KOPT-K1 (cell line): ENCODE results near the gene COL8A1.

Source experiments
- H3K27ac ChIP-seq: fragments of 200-600 bp; sonication (generic); 2 replicates; pipeline ENCODE4 v1.5.1; 2016; ENCODE audit warnings: antibody characterized with exemption, mild to moderate bottlenecking, low read depth, low read length; ENCODE audit not compliant: poor library complexity, severe bottlenecking
- H3K36me3 ChIP-seq: fragments of 200-600 bp; sonication (generic); 2 replicates; pipeline ENCODE4 v1.5.1; 2017; ENCODE audit warnings: antibody characterized with exemption, mild to moderate bottlenecking, low read length, moderate library complexity; ENCODE audit not compliant: insufficient read depth
- H3K9me3 ChIP-seq: fragments of 200-600 bp; sonication (generic); 2 replicates; pipeline ENCODE4 v1.5.1; 2017; ENCODE audit warnings: antibody characterized with exemption, low read length, mild to moderate bottlenecking; ENCODE audit not compliant: insufficient read depth, poor library complexity, severe bottlenecking

COL8A1 gene

DNA sequence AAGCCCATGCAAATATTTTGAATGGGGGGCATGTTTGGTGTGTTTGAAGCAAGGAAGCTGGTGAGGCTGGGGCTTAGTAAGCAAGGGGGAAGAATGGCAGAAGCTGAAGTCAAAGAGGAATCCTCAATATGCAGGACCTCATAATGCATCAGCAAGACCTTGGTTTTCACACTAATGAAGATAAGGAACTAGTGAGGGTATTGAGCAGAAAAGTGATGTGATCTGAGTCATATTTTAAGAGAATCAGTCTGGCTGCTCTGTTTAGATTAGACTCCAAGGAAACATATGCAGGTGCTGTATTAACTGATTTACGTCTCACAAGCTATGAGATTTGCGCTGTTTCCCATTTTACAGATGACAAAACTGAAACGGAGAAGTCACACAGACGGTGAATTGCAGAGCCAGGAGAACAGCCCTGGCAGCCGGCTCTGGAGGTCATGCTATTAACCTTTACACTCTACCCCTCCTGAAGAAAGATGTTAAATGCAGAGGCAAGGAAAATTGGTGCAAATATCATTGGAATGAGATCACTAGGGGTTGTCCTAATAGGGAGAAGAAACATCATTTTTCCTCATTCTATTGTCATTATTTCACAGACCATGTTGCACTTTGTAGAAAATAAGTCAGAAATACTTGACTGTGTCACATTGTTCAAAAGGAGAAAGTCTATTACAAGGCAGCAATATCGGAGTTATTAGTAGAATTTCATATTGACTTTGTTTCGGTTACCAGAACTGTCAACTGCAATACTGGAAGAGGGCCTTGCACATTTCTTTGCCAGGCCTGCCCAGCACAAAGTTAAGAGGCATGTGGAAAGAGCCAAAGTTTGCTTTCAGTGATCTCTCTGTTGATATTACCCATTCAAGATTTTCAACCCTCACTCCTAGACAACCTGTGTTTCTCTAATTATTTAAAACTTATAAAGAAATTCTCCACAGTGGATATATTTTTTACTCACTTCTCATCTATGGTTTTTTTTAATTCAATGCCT lies 64.9 kb downstream of the COL8A1 start:
- H3K36me3 ChIP-seq, result no peaks in the 10 kb centered on the region
- no peaks in the 10 kb centered on the region for H3K9me3 ChIP-seq
- H3K27ac ChIP-seq, result no peak overlapping the region

DNA sequence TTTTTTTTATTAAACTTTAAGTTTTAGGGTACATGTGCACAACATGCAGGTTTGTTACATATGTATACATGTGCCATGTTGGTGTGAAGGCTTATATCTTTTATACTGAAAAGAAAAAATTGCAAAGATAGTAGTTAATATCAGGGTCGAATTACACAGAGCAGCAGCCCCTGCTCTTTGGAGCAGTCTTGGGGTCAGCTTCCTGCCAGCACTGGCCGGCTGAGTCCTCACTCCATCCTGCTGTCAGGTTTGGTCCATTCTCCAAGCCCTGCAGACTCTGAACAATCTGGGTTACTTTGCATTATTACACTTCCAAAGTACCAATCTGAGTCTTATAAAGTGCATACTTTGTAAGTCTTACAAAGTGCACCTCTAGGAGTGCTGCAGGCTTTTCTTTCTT lies 66.0 kb downstream of the COL8A1 start:
- no peaks in the 10 kb centered on the region for H3K36me3 ChIP-seq
- H3K9me3 ChIP-seq, result no peaks in the 10 kb centered on the region
- H3K27ac ChIP-seq, result no peak overlapping the region

DNA sequence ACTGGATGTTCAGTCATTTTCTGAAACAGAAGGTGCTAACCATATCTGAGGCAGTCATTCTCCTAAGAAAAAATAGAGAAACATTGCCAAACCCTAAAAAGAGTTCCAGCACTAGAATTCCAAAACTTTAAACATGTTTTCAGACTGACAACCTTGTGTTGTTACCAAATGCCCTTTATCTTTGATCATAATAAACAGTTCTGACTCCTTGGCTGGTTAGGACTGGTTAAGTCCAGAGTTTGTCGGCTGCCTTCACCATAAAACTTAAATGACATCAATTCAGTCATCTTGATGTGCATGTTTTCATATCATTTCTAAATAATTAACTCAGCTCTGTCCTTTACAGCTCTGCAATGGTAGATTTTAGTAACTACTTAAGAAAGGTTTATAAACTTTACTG lies 68.0 kb downstream of the COL8A1 start:
- Histone ChIP-seq H3K9me3 (no peaks in the 10 kb centered on the region), H3K27ac (no peak overlapping the region), H3K36me3 (no peaks in the 10 kb centered on the region)

DNA sequence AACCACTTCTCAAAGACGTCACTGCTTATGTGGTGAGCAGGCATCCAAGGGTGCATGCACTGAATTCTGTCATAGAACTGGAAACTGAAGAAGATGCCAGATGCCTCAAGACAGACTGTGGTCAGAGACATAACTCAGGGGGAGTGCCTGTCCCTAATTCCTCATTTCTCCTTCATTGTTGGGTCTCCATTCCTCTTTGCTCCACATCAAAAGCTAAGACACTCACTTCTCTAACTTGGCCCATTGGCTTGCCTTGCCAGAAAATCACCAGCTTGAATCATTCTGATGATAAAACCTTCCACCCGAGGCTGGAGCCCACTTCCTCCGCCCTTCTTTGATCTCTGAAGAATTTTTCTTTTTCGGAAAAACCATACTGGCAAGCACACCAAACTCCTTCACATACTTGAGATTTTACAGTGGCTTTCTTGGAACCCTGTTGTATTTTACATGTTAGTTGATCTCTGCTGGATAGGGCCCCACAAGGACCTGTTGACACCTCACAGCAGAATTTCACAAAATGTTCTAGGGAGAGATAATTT lies 69.9 kb downstream of the COL8A1 start:
- Histone ChIP-seq H3K9me3 (no peaks in the 10 kb centered on the region), H3K27ac (no peak overlapping the region), H3K36me3 (no peaks in the 10 kb centered on the region)

- H3K27ac ChIP-seq, result no peak overlapping the region
- H3K36me3 ChIP-seq, result no peaks in the 10 kb centered on the region
- H3K9me3 ChIP-seq, result no peaks in the 10 kb centered on the region
Observed at GRCh38 chr3:99709686-99710085, 71.3 kb downstream of the COL8A1 start.

GRCh38 chr3:99710094-99710493 lies 71.7 kb downstream of the COL8A1 start:
- Histone ChIP-seq H3K27ac (no peak overlapping the region), H3K36me3 (no peaks in the 10 kb centered on the region), H3K9me3 (no peaks in the 10 kb centered on the region)

- Histone ChIP-seq H3K9me3 (no peaks in the 10 kb centered on the region), H3K36me3 (no peaks in the 10 kb centered on the region), H3K27ac (no peak overlapping the region)
Observed at GRCh38 chr3:99711351-99711750, 73.0 kb downstream of the COL8A1 start.

DNA sequence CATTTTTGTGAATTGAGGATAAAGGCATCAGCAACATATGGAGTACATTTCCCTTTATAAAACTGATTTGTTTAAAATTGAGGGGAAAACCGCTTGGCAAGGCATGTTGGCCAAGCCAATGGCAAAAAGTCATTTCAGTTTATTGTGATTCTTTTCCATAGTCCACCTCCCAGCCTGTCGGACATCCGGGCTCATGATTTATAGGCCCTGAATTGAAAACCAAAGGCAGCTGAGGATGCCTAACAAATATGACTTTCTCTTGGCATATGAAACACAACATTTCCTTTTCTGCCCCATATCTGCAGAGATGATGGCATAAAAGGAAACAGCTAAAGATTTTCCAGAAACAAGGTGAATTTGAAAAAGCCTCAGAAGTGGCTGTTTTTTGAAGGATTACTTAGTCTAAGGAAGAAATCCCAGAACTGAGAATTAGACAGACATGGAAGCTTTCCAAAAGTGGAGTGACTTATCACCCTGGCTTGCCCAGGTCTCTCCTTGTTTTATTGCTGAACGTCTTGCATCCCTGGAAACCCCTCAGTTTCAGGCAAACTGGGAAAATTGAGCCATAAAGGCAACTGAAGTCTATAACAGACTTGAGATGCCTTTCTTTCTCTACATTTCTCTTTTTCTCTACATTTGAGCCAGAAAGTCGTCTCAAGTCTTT lies 74.0 kb downstream of the COL8A1 start:
- Histone ChIP-seq H3K36me3 (no peaks in the 10 kb centered on the region), H3K9me3 (no peaks in the 10 kb centered on the region), H3K27ac (no peak overlapping the region)

- Histone ChIP-seq H3K9me3 (no peaks in the 10 kb centered on the region), H3K27ac (no peak overlapping the region), H3K36me3 (no peaks in the 10 kb centered on the region)
Observed at GRCh38 chr3:99713440-99713839, 75.0 kb downstream of the COL8A1 start.

DNA sequence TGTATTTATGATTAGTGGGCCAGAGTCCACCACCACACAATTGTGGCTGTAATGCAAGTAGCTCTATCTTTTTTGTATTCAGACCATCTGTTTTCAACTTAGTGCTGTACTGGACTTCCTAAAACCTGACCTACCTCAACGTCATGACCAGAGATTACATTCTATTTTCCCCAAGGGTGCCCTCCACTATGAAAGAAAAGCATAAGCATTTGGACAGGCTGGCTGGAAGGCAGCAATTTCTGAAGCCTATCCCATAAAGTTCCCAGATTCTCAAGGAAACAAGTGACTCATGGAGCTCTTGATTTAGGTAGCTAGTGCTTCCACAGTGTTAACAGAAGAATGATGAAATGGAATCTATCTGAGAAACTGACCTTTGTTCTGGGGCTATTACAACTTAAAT lies 75.8 kb downstream of the COL8A1 start:
- Histone ChIP-seq H3K27ac (no peak overlapping the region), H3K36me3 (no peaks in the 10 kb centered on the region), H3K9me3 (no peaks in the 10 kb centered on the region)

DNA sequence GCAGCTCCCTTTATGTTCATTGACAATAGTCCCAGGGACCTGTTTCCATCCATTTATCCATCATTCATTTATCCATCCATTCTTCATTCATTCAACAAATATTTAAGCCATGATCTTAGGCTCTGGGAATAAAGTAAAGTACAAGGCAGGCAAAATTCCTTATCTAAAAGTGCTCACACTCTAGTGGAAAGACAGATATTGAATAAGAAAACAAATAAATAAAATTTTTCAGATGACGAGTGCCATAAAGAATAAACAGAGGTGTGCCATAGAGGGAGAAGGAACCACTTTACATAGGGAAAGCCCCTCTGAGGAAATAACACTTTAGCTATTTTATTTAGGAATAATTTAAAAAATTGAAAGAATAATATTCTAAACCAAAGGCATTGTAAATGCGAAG lies 76.2 kb downstream of the COL8A1 start:
- Histone ChIP-seq H3K27ac (no peak overlapping the region), H3K36me3 (no peaks in the 10 kb centered on the region), H3K9me3 (no peaks in the 10 kb centered on the region)

GRCh38 chr3:99716463-99716995 lies 78.1 kb downstream of the COL8A1 start:
- Histone ChIP-seq H3K27ac (no peak overlapping the region), H3K9me3 (no peaks in the 10 kb centered on the region), H3K36me3 (no peaks in the 10 kb centered on the region)

DNA sequence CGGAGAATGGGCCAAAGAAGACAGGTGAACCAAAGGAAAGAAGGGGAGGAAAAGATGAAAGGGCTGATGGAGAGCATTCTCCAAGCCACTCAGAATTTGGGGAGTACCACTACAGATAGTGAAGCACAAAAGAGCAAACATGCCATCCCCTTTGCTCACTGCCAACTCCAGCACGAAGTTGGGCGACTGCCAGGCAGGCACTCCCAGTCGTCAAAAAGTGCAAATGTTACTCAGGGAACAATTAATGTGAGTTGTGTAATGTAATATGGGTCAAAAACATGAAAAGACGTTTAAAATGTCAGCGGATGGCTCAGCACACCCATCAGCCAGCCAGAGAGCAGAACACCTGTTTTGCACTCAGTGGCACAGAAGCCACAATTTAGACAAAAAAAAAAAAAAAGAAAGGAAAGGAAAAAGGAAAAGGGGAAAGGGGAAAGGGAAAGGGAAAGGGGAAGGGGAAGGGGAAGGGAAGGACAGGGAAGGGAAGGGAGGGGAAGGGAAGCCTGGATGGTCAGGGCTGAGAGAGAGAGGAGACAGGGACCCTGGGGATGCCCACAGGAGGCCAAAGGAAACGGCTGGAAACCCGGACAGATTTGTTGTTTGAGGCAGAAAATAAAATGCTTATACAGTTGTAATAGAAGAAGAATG lies 82.7 kb downstream of the COL8A1 start:
- H3K36me3 ChIP-seq, result no peaks in the 10 kb centered on the region
- no peaks in the 10 kb centered on the region for H3K9me3 ChIP-seq
- H3K27ac ChIP-seq, result no peak overlapping the region

DNA sequence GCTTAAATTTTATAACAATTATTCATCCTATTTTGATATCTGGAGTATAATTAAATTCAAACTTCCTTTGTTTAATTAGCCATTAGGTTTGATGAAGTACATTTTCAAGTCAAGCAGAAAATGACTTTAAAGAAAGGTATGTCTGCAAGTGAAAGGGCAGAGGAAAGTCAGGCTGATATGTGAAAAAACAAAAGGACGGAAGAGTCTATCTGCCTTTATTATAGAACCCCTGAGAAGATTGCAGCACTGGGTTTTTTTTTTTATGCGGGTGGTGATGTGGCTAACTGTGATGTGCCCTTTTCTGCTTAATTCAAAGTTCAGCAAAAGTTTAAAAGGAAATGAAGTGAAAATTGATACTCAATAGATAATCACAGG lies 83.2 kb downstream of the COL8A1 start:
- Histone ChIP-seq H3K36me3 (no peaks in the 10 kb centered on the region), H3K27ac (no peak overlapping the region), H3K9me3 (no peaks in the 10 kb centered on the region)

DNA sequence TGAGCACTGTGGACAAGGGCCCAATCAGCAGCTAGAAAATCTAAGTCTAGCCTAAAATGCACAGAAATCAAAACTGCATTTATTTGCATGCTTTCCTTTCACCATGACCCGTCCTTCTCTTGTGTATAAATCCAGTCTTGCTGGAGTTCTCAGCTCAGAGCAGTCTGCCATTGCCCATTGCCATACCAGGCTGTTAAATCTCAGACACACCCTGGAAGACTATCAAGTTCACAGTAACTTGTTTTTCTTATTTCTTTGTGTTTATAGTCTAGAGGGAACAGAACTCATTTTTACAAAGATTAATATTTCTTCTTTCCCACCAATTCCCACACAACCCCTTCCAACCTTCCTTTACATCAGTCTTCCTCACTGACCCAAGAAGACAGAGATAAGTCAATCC lies 85.9 kb downstream of the COL8A1 start:
- Histone ChIP-seq H3K27ac (no peak overlapping the region), H3K36me3 (no peaks in the 10 kb centered on the region)

More for the DNA sequence above, 85.9 kb downstream of the COL8A1 start:
- no peaks in the 10 kb centered on the region for H3K9me3 ChIP-seq
